GM15510 (cell line): ENCODE measurements around the gene CWC22.

ENCODE experiments used
- POLR2A ChIP-seq: IDR thresholded peaks from 3 replicates; pipeline ENCODE4 v1.6.1; 2011; ENCODE audit warnings: borderline replicate concordance; ENCODE audit not compliant: insufficient read length; ENCODE audit errors: extremely low read depth

Gene CWC22

DNA sequence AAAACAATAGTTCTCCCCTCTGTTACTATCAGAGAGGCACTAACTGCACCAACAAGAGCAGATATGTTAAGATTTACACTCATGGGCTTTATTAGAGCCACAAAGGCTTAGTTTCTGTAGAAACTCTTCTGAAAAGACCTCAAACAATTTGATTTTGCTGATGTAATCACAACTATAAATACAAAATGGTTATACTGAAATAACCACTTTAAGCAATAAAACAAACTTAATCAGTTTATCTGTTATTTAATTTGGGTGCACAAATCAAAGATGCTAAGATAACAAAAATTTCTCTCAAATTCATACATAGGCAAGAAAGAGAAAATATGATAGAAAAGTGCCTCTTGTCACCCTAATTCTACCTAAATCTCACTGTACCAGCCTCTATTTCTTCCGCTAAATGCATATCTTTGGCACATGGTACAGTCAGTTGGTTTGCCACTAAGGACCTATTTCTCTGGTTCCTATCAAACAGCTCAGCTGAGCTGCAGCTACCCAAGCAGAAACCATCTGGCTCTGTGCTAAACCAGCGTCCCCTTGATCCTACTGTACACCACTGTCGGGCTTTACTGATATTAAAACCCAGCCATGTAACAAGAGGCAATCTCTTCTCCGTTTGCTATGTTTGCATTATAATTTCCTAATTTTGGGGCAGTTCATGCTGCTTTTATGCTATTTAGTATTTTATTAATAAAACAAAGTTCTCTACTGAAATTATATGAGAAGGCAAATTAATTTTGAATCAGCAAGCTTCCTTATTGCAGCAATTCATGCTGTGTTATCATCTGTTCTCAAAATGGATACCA, 60.1 kb downstream of the CWC22 start:
- TF ChIP-seq POLR2A = no peak

DNA sequence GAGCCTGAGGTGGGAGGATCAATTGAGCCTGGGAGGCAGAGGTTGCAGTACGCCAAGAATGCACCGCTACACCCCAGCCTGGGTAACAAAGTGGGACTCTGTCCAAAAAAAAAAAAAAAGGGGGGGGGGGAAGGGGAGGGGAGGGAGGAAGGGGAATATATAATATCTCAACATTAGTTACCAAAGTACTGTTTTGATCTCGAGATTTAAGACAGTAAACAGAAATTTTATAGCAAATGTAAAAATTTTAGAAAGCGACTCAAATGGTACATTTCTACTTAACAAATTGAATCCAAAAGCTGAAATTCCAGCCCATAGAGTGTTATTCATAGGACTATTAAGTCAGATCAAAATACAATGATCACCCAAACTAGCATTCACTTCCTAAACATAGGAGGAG, 60.8 kb downstream of the CWC22 start:
- no peak for TF ChIP-seq POLR2A

DNA sequence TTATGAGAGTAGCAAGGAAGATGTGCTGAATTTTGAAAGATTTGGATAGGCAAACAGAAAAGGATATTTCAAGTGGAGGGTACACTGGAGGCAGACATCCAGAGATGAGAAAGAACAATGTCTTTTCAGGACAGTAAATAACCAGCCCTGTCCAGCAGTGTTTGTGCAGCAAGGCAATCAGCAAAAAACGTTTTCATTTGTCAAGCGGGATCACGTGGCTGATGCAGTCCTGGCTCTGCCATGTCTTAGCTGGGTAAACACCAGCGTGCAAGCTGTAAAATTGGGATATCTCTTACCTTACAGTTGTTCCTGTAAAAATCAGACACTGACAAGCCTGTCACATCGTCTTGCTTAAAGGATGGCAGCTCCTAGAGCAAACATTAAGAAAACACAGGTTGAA, 67.8 kb downstream of the CWC22 start:
- no peak for TF ChIP-seq POLR2A

DNA sequence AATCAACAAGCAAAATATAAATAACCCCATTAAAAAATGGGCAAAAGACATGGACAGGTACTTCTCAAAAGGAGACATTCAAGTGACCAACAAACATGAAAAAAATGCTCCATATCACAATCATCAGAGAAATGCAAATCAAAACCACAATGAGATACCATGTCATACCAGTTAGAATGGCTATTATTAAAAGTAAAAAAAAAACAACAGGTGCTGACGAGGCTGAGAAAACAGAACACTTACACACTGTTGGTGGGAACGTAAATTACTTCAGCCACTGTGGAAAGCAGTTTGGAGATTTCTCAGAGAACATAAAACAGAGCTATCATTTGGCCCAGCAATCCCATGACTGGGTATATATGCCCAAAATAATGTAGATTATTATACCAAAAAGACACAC, 69.1 kb downstream of the CWC22 start:
- no peak for TF ChIP-seq POLR2A

DNA sequence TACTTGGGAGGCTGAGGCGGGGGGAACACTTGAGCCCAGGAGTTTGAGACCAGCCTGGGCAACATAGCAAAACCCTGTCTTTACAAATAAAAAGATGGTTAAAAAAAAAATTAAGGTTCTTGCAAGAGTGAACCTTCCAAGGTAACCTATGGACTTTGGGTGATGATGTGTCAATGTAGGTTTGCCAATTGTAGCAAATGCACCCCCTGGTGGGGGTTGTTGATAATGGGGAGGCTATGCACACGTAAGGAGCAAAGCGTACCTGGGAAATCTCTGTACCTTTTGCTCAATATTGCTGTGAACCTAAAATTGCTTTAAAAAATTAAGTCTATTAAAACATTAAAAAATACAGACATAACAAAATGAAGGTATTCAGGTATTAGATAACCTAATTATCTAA, 70.4 kb downstream of the CWC22 start:
- TF ChIP-seq POLR2A = no peak

DNA sequence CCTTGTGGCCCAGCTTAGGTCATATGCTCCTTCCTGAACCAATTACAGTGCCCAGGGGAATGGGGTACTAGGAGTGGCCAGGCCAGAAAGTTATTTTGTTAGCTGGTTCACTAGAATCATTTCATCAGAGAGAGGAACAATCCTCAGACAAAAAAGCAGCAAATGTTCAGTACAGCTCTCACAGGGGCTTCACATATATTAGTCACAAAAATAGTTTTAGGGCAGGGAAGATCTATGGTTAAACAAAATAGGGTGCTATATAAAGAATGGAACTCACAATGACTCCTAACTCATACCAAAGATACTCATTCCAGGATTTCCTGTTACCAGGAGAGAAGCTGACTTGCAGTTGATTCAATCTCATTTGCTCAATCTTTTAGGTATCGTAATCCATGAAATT, 71.0 kb downstream of the CWC22 start:
- TF ChIP-seq POLR2A = no peak

DNA sequence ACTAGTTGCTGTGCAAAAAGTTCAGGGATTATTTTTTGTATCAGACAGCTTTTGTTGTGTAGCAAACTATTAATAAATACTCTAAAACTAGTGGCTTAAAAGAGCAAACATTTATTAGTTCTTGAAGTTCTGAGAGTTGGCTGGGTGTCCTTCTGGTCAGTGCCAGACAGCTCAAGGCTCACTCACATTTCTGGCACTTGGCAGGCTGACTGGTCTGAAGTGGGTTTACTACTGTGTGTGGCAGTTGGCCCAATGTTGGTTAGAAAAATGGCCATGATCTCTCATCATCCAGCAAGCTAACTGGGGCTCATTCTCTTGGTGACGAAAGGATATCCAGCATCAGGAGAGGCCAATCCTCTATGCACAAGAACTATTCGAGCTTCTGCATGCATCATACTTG, 74.3 kb downstream of the CWC22 start:
- TF ChIP-seq POLR2A = no peak

DNA sequence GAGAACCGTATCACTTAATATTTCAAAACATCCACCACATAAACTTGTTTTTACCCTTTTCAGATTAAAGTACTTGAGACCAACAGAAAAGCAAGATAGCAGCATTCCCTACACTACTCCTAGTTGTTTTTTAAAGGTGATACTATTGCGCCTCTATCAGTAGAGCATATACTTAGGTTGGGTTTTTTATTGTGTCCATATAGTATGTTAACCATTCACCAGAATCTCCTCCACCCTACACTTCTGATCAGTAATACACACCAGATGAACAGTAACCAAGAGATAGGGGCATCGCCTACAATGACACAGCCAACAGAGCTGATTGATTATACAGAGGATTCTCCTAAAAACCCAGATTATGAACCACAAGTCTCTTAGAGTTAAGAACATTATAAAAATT, 75.6 kb downstream of the CWC22 start:
- no peak for TF ChIP-seq POLR2A

DNA sequence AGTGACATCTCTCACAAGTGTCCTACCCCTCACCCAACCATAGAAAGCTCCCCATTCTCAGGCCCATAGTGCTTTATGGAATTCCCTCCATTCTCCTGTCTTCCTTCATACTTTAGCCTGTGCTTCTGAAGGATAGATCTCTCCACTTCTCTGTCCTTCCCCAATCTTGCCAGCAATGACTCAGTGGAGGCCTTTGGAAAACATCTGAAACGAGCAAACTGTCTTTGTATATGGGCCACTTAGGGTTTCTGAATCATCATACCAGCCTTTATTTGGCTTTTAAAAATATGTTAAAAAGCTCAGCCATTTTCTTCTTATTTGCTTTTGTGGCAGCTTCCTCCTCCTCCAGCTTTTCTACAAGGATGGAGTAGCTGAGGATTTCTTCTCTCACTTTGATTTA, 80.1 kb downstream of the CWC22 start:
- TF ChIP-seq POLR2A = no peak

DNA sequence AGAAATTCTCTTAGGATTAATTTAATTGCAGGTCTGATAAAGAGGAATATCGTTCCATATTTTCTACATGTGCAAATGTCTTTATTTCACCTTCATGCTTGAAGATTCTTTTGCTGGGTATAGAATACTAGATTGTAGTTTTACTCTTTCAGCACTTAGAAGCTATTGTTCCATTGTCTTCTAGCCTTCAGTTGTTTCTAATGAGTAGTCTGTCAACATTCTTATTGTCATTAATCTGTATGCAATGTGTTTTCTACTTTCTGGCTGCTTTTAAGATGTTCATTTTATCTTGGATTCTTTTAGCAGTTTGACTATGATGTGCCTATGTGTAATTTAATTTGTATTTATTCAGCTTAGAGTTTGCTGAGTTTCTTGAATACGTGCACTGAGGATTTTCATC, 81.4 kb downstream of the CWC22 start:
- TF ChIP-seq POLR2A = no peak

DNA sequence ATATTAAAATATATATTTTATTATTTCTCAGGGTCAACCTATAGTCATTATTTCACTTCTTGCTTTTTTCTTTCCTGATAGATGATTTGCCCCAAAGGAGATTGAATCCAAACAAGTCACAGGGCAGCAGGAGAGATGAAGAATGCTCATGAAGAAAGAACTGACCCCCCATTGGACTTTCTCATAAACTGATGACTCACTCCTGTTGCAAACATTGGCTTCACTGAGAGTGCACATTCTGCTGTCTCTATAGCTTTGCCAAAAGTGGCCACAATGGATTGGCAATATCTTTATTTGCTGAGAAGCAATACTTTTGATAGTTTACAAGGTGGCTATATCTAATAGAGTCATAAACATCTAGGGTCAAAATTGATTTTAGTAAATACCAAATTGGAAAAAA, 89.8 kb downstream of the CWC22 start:
- TF ChIP-seq POLR2A = no peak

DNA sequence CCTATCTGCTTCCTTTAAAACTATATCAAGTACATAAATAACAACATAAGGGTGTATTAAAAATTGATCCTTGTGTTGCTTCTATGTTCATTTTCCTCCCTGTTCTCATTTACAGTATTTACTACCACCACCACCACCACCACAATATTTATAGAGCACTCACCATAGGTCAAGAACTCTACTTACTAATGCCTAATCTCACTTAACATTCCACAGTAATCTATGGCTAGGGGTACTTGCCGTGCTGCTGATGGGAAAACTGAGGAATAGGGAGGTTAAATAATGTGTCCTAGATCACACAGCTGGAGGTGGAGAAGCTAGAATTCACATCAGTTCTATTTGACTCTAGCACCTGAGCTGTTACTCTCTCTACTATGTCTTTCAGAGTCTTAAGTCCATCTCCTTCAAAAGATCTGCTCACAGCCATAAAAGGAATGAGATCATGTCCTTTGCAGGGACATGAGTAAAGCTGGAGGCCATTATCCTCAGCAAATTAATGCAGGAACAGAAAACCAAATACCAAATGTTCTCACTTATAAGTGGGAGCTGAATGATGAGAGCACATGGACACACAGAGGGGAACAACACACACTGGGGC, 91.6 kb downstream of the CWC22 start:
- no peak for TF ChIP-seq POLR2A

DNA sequence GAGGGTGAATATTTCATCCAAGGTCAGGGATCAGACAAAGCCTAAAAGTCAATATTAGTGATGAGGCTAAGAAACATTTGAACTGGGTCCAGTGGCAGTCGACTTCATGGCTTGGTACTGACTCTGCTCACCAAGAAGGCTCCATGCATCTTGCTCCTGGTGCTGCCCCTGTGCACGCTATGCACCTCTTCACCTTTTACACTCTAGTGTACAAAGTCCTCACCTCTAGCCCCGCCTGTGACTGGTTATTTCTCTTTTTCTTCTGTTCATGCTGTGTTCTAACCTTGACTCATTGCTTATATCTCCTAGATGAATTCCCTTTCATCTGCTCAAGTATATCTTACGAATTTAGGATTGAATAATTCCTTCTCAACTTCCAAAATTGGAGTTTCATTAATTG, 93.3 kb downstream of the CWC22 start:
- no peak for TF ChIP-seq POLR2A

DNA sequence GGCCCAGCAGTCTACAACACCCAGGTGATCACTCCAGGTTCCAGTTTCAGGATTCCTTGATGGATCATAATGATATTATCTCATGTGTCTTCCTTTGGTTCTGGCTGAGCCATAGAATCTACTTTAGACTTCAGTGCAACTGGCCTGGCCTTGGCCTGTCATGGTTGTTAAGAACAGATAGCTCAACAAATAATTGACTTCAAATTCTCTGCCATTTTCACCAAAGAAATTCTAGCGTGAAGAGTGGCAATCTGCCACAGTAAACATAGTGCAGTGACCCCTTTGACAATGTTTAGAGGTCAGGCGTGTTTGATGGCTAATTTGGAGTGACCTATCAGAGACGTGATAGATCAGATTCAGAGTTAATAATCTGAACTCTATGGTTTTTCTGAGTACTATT, 95.5 kb downstream of the CWC22 start:
- no peak for TF ChIP-seq POLR2A

DNA sequence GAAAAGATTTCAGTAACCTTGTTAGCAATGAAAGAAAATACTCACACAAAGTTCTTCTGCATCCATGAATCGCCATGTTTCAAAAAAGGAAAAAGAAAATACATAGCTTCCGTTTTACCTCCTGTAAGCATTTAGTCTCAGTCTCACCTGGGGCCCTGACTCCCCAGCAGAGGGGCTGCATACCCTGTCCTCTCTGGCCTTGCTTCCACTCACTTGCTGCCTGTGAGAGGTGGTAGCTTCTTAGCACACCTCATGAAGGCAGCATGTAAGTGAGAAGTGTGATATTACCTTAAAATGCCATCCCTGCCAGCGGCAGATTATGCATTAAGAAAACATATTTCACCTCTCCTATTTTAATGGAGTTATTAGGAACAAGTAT, 96.4 kb downstream of the CWC22 start:
- no peak for TF ChIP-seq POLR2A
